Right lobe of liver (tissue), 4 donors: ENCODE data around the gene OMA1.

Experiments used
- CTCF ChIP-seq, 4 donors: fragments of 200-600 bp in 3 of 4; fragments of 450-650 bp in 1 of 4; IDR thresholded peaks; one replicate each; pipeline versions ENCODE4 v1.5.1 to v1.8.0; 2016 to 2022; ENCODE audit warnings: antibody characterized with exemption in 4 of 4, mild to moderate bottlenecking in 2 of 4
- POLR2A ChIP-seq: fragments of 450-650 bp; IDR thresholded peaks from one replicate; pipeline ENCODE4 v1.6.1; 2017; ENCODE audit warnings: antibody characterized with exemption, mild to moderate bottlenecking
- donor health status: DM: no; HTN: no; CAD: no.
- donor health status: DM: no; HTN: no; CAD: no.
- donor health status: DM: no; HTN: yes; CAD: no.

- TF ChIP-seq POLR2A (no peak), CTCF (IDR thresholded peaks at IDR 0.05) (no peak)
Observed at GRCh38 chr1:58431901-58432620, 114.5 kb downstream of the OMA1 start.
